Kidney (tissue), 14 donors: ENCODE data around the gene NECTIN4. TPM values are rescaled to one million over a fixed set of nuclear protein-coding genes. Genes with fewer than 3 reads are reported as not detected.
A peak's percentile ranks its signal among the peaks of the same experiment; 100 is the strongest.

Experiments used
- DNase-seq, 5 donors: peaks; one replicate each; pipeline ENCODE4 v3.0.0-alpha.2; 2013 to 2020
- FAIRE-seq: peaks from 2 replicates; lab custom pipeline; 2012; peaks lifted over from hg19 to GRCh38; lab: Jason Lieb, UNC
- H3K27ac ChIP-seq, 2 donors: one replicate each; pipeline ENCODE4 v1.7.0; 2013; ENCODE audit warnings: low read depth in 2 of 2, low read length in 2 of 2, inconsistent platforms in 1 of 2
- H3K27me3 ChIP-seq: one replicate; pipeline ENCODE4 v1.7.1; 2013; ENCODE audit warnings: low read length, inconsistent platforms; ENCODE audit not compliant: control insufficient read depth, insufficient read depth
- H3K36me3 ChIP-seq, 3 donors: one replicate each; pipeline versions ENCODE4 v1.7.0 to v1.7.1; 2013; ENCODE audit warnings: low read length in 3 of 3, control low read depth in 1 of 3, inconsistent platforms in 1 of 3; ENCODE audit not compliant: insufficient read depth in 3 of 3, control insufficient read depth in 2 of 3
- H3K4me1 ChIP-seq, 3 donors: one replicate each; pipeline versions ENCODE4 v1.7.0 to v1.7.1; 2013; ENCODE audit warnings: low read length in 3 of 3, inconsistent platforms in 1 of 3, low read depth in 1 of 3; ENCODE audit not compliant: control insufficient read depth in 2 of 3, insufficient read depth in 2 of 3
- H3K4me3 ChIP-seq, 3 donors: one replicate each; pipeline versions ENCODE4 v1.7.0 to v1.8.1; 2013; ENCODE audit warnings: low read length in 3 of 3, control low read depth in 1 of 3, inconsistent platforms in 1 of 3
- H3K9ac ChIP-seq, 3 donors: one replicate each; pipeline versions ENCODE4 v1.7.0 to v1.7.1; 2013; ENCODE audit warnings: low read length in 3 of 3, control low read depth in 1 of 3, inconsistent platforms in 1 of 3
- H3K9me3 ChIP-seq, 3 donors: one replicate each; pipeline versions ENCODE4 v1.7.0 to v1.7.1; 2013; ENCODE audit warnings: low read length in 3 of 3, control low read depth in 1 of 3, inconsistent platforms in 1 of 3; ENCODE audit not compliant: control insufficient read depth in 2 of 3, insufficient read depth in 1 of 3
- CTCF ChIP-seq: IDR thresholded peaks from 3 replicates; pipeline ENCODE4 v1.5.1; 2012; ENCODE audit warnings: mild to moderate bottlenecking, moderate library complexity, borderline replicate concordance; ENCODE audit not compliant: insufficient read depth; ENCODE audit errors: extremely low read depth
- intact Hi-C: fragments of 100-400 bp; cut with DNase I; formaldehyde crosslinking; loops from one replicate; pipeline ENCODE4 v1.11.1; 2022
- polyA plus RNA-seq: library from polyadenylated mRNA; stranded (reverse); fragments of 350-450 nt; fragmentation: Illumina TruSeq; extraction: RNeasy Lipid Tissue Mini Kit (QIAGEN cat#74804); gene quantifications from one replicate; pipeline ENCODE4 v1.2.3, GENCODE V29; 2014; ENCODE audit warnings: low read depth, low replicate concordance; ENCODE audit not compliant: insufficient read depth
- total RNA-seq: library from RNA; stranded (reverse); fragmentation: NEBNext Ultra II Directional; extraction: Animal tissue kit (Norgen Biotek cat#: 25700); gene quantifications from one replicate; pipeline ENCODE4 v1.2.1, GENCODE V29; 2021
- donor health status: control.
- donor health status: control.
- donor health status: control.
- donor health status: control.
- donor health status: control.
- donor health status: DM: yes; HTN: yes; CAD: no.
- donor health status: Normal renal cell carcinoma (clear cell type).

The NECTIN4 gene
- total and polyA plus RNA-seq, 2 donors from 2014 or later, result 2.7 to 12.8 TPM

- Histone ChIP-seq H3K4me1 (peaks cover 0 to 3% (median 0%) of the 10 kb centered on the region in 3 donors), H3K27me3 (no peaks in the 10 kb centered on the region), H3K9me3 (no peaks in the 10 kb centered on the region), H3K36me3 (no peaks in the 10 kb centered on the region), H3K27ac (peak overlapping the region; percentile 58 to 77), H3K9ac (peak overlapping the region in 1 of 3 donors; percentile 7), H3K4me3 (no peak overlapping the region)
- no peak for TF ChIP-seq CTCF
- DNase-seq, result peak in 4 of 5 donors; percentile 13 to 96 (median 24)
- intact Hi-C loops, result no loop called here
- FAIRE-seq, result no peak
Measured at GRCh38 chr1:161082996-161083747, 6.2 kb downstream of the NECTIN4 start.

GRCh38 chr1:161082483-161082882, 6.9 kb downstream of the NECTIN4 start:
- TF ChIP-seq CTCF, result no peak
- Histone ChIP-seq H3K36me3 (no peaks in the 10 kb centered on the region), H3K9me3 (no peaks in the 10 kb centered on the region), H3K4me3 (no peak overlapping the region), H3K9ac (no peak overlapping the region), H3K27me3 (no peaks in the 10 kb centered on the region), H3K27ac (no peak overlapping the region), H3K4me1 (peaks cover 0 to 3% (median 0%) of the 10 kb centered on the region in 3 donors)
- DNase-seq (no peak), FAIRE-seq (no peak)
- intact Hi-C loops, result no loop called here

- no peaks in the 10 kb centered on the region for H3K36me3 ChIP-seq
- no peak for TF ChIP-seq CTCF
- intact Hi-C loops, result no loop called here
- no peak overlapping the region for H3K9ac ChIP-seq
- no peak overlapping the region for H3K27ac ChIP-seq
- H3K4me1 ChIP-seq, result peaks cover 0 to 3% (median 0%) of the 10 kb centered on the region in 3 donors
- DNase-seq (no peak), FAIRE-seq (no peak)
- no peaks in the 10 kb centered on the region for H3K27me3 ChIP-seq
- no peak overlapping the region for H3K4me3 ChIP-seq
- no peaks in the 10 kb centered on the region for H3K9me3 ChIP-seq
Measured at GRCh38 chr1:161081519-161081918, 7.8 kb downstream of the NECTIN4 start.
